Measurements from ENCODE around the gene CHST11.

DNA sequence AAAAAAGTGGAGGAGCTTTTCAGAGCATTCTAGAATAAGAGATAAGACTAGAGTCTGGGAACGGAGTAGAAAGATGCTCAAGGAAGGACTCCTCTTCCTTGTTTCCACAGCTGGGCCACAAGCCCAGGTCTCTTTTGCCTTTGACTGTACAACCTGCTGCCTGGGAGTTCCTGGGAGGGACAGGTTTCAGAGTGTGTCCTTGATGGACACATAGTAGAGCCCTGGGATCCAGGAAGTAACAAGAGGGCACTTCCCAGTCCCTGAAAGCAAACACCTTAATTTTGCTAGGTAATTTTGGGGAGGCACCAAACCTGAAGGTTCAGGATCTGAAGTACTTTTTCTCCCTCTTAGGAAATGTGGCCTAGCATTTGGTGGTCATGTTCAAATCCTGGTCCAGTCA is 44.4 kb downstream of the CHST11 start:
- TF ChIP-seq CTCF (IDR thresholded peaks at IDR 0.05; ENCODE audit: insufficient read depth, low read length, poor library complexity, severe bottlenecking) (no peak), EZH2phosphoT487 (conservative IDR thresholded peaks at IDR 0.05; ENCODE audit: low read length) (no peak)
